A673 (cell line): Measurements from ENCODE around the gene DAB2IP. TPM values are rescaled to one million over a fixed set of nuclear protein-coding genes. Genes with fewer than 3 reads are reported as not detected.

ENCODE experiments used
- BruUV-seq: library from RNA; stranded (reverse); fragments of 400-500 nt; replicated peaks from 2 replicates; lab custom pipeline; 2021; lab: Mats Ljungman, UMichigan
- CTCF ChIA-PET: fragments of 300-600 bp; sonication (Branson Sonifier 250); formaldehyde crosslinking; loops from one replicate; lab custom pipeline; 2022; ENCODE audit warnings: antibody characterized with exemption; lab: Charles Lee
- POLR2A ChIA-PET: fragments of 300-600 bp; sonication (Branson Sonifier 250); formaldehyde crosslinking; loops from one replicate; lab custom pipeline; 2022; ENCODE audit warnings: antibody characterized with exemption; ENCODE audit not compliant: low non-redundant PET; lab: Charles Lee
- DNase-seq: peaks from one replicate; pipeline ENCODE4 v3.0.0-alpha.2; 2015; ENCODE audit warnings: low spot score
- H3K27ac ChIP-seq: fragments of 200-600 bp; sonication (generic); 2 replicates; pipeline ENCODE4 v1.5.1; 2016; ENCODE audit warnings: mixed run types, low read depth, mild to moderate bottlenecking, mixed read lengths, antibody characterized with exemption, low read length; ENCODE audit not compliant: poor library complexity, severe bottlenecking
- H3K27me3 ChIP-seq: fragments of 200-600 bp; sonication (generic); replicated peaks from 2 replicates; pipeline ENCODE4 v1.6.1; 2017; ENCODE audit warnings: mixed run types, low read depth, mild to moderate bottlenecking, mixed read lengths, antibody characterized with exemption, low read length; ENCODE audit not compliant: insufficient read depth, poor library complexity
- H3K36me3 ChIP-seq: fragments of 200-600 bp; sonication (generic); 2 replicates; pipeline ENCODE4 v1.6.1; 2016; ENCODE audit warnings: mixed run types, mild to moderate bottlenecking, mixed read lengths, antibody characterized with exemption, low read length; ENCODE audit not compliant: insufficient read depth, poor library complexity, severe bottlenecking
- H3K4me1 ChIP-seq: fragments of 200-600 bp; sonication (generic); 2 replicates; pipeline ENCODE4 v1.6.1; 2017; ENCODE audit warnings: mixed run types, mild to moderate bottlenecking, mixed read lengths, antibody characterized with exemption, low read length; ENCODE audit not compliant: insufficient read depth, poor library complexity, severe bottlenecking
- H3K4me3 ChIP-seq: fragments of 200-600 bp; sonication (generic); 2 replicates; pipeline ENCODE4 v1.5.1; 2016; ENCODE audit warnings: low read depth, mixed run types, mild to moderate bottlenecking, mixed read lengths, low read length; ENCODE audit not compliant: poor library complexity, severe bottlenecking
- H3K9me3 ChIP-seq: fragments of 200-600 bp; sonication (generic); 2 replicates; pipeline ENCODE4 v1.6.1; 2016; ENCODE audit warnings: mixed run types, low read depth, mild to moderate bottlenecking, mixed read lengths, antibody characterized with exemption, low read length; ENCODE audit not compliant: poor library complexity, severe bottlenecking
- EZH2 ChIP-seq: fragments of 200-600 bp; sonication (generic); IDR thresholded peaks from 2 replicates; pipeline ENCODE4 v1.6.1; 2017; ENCODE audit warnings: borderline replicate concordance, low read depth, mild to moderate bottlenecking, mixed read lengths, antibody characterized with exemption, low read length; ENCODE audit not compliant: poor library complexity, severe bottlenecking
- intact Hi-C: fragments of 100-400 bp; cut with micrococcal nuclease; formaldehyde crosslinking; loops from one replicate; pipeline ENCODE4 v1.10.0; 2022; ENCODE audit not compliant: unreplicated experiment
- total RNA-seq: library from RNA; stranded (reverse); gene quantifications from 2 replicates; pipeline ENCODE4 v1.2.3, GENCODE V29; 2021
- TF ChIP-seq, protein P1 (sequence below): fragments of 300-800, 200-600 bp; sonication (generic); conservative IDR thresholded peaks from 2 replicates; pipeline ENCODE4 v1.5.1; 2017; ENCODE audit warnings: low read depth, mild to moderate bottlenecking, antibody characterized with exemption, low read length, moderate library complexity, mixed read lengths

DAB2IP gene
- total RNA-seq, 1 experiment from 2014 or later: 34.5 TPM

DNA sequence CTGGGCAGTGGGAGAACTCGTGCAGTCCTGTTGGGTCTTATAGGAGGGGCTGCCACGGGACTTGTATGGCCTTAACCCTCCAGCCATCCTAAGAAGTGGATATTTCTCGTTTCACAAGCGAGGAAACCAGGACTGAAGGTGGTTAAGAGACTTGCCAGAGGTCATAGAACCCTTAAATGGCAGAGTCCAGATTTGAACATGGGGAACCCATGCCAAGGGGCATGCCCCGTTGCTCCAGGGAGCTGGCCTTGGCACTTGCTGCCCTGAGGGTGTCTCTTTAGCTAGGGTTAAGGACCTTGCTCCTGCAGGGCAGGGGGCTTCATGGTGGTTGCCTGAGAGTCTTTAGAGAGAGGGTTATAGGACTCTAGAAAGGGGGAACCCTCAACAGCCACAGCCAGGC, 63.4 kb downstream of the DAB2IP start:
- intact Hi-C loops: no loop called here
- Histone ChIP-seq H3K27ac (no peak overlapping the region), H3K36me3 (no peaks in the 10 kb centered on the region), H3K9me3 (no peaks in the 10 kb centered on the region), H3K4me3 (no peak overlapping the region), H3K27me3 (no peaks in the 10 kb centered on the region), H3K4me1 (no peaks in the 10 kb centered on the region)
- no TSS peak for BruUV-seq
- CTCF ChIA-PET: no interaction called here
- TF ChIP-seq, protein P1, sequence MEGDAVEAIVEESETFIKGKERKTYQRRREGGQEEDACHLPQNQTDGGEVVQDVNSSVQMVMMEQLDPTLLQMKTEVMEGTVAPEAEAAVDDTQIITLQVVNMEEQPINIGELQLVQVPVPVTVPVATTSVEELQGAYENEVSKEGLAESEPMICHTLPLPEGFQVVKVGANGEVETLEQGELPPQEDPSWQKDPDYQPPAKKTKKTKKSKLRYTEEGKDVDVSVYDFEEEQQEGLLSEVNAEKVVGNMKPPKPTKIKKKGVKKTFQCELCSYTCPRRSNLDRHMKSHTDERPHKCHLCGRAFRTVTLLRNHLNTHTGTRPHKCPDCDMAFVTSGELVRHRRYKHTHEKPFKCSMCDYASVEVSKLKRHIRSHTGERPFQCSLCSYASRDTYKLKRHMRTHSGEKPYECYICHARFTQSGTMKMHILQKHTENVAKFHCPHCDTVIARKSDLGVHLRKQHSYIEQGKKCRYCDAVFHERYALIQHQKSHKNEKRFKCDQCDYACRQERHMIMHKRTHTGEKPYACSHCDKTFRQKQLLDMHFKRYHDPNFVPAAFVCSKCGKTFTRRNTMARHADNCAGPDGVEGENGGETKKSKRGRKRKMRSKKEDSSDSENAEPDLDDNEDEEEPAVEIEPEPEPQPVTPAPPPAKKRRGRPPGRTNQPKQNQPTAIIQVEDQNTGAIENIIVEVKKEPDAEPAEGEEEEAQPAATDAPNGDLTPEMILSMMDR: no peak
- no peak for TF ChIP-seq EZH2
- no peak for DNase-seq
- POLR2A ChIA-PET: no interaction called here

DNA sequence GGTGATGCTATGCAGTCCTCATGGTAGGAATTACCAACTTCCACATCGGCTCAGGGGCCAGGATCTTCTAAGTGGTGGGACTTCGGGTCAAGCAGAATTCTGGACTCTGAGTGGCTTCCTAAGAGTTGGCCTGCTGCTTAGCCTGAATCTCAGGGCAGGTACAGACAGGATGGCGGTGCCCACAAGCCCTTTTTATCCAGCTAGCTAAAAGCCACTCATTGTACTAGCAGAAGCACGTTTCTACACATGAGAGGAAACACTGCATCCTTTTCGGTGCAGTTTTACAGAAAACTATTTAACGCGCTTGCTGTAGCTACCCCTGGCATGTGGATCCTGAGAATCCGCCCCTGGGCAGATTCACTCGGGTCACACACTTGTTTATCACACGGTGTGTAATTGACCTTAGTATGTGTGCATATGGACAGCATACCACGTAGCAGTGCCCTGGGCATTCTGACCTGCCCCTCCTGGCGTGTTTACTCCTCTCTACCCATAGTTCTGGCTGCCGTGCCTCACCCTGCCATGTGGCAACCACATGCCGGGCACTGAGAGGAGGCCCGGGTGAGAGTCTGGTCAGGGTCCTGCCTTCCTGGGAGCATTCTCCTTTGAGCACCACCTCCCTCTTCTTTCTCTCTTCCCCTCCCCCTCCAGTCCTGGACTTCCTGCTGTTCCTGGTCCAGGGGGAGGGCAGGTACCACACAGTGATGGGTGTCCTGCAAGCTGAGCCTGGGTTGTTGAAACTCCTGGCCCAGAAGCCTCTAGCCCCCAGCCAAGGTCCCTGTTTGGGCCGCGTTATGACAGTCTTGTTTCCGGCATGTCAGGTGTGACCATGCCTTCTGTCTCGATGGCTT, 65.9 kb downstream of the DAB2IP start:
- Histone ChIP-seq H3K4me1 (no peaks in the 10 kb centered on the region), H3K4me3 (no peak overlapping the region), H3K9me3 (no peaks in the 10 kb centered on the region), H3K27me3 (no peaks in the 10 kb centered on the region), H3K36me3 (no peaks in the 10 kb centered on the region), H3K27ac (no peak overlapping the region)
- DNase-seq: no peak
- intact Hi-C loops: no loop called here
- BruUV-seq: no TSS peak
- TF ChIP-seq, protein P1: no peak
- no peak for TF ChIP-seq EZH2
- POLR2A ChIA-PET: no interaction called here
- CTCF ChIA-PET: interaction anchor here (0.6 kb wide), 1 partner anchor 266 kb away, joined by 6 read pairs; no protein-coding TSS in a partner anchor

DNA sequence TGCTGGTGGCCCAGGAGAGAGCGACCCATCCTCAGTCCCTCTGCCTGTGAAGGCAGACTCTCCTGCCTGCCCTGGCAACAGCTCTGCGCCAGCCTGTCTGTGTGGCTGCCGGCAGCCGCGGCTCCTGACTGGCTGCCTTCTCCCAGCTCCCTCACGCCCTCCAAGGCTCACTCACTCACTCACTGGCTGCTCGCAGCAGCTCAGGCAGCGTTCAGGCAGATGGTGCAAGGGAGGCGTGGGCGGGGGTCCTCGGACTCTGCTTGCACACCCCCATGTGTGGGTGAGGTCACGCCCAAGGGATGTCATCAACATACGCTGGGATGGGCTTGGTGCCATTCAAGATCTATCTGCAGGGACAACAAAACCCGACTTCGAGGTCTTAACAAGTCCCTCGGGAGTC, 66.7 kb downstream of the DAB2IP start:
- H3K4me1 ChIP-seq: no peaks in the 10 kb centered on the region

More for the DNA sequence above, 66.7 kb downstream of the DAB2IP start:
- no peak overlapping the region for H3K27ac ChIP-seq
- POLR2A ChIA-PET: no interaction called here
- CTCF ChIA-PET: interaction anchor here (0.6 kb wide), 1 partner anchor 265 kb away, joined by 6 read pairs; no protein-coding TSS in a partner anchor
- no peaks in the 10 kb centered on the region for H3K9me3 ChIP-seq
- no TSS peak for BruUV-seq
- TF ChIP-seq EZH2: no peak
- TF ChIP-seq, protein P1: no peak
- no peaks in the 10 kb centered on the region for H3K27me3 ChIP-seq
- no peak for DNase-seq
- H3K36me3 ChIP-seq: no peaks in the 10 kb centered on the region
- no peak overlapping the region for H3K4me3 ChIP-seq
- intact Hi-C loops: no loop called here
